IPS-18c (cell line): ENCODE measurements around the gene STX7.
"Not testable (repeated sequence)": the region's sequence is repeated elsewhere in the genome, so short reads cannot be mapped to it uniquely, and the experiment has no call there.

Experiments
- H3K4me3 ChIP-seq: 2 replicates; pipeline ENCODE4 v1.7.0; 2013; ENCODE audit warnings: low read depth, mild to moderate bottlenecking, low read length, moderate library complexity; ENCODE audit not compliant: insufficient read depth
- H3K9me3 ChIP-seq: one replicate; pipeline ENCODE4 v1.6.1; 2013; ENCODE audit warnings: mild to moderate bottlenecking, low read length, moderate library complexity; ENCODE audit not compliant: control insufficient read depth, insufficient read depth

STX7 gene, protein sequence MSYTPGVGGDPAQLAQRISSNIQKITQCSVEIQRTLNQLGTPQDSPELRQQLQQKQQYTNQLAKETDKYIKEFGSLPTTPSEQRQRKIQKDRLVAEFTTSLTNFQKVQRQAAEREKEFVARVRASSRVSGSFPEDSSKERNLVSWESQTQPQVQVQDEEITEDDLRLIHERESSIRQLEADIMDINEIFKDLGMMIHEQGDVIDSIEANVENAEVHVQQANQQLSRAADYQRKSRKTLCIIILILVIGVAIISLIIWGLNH

DNA sequence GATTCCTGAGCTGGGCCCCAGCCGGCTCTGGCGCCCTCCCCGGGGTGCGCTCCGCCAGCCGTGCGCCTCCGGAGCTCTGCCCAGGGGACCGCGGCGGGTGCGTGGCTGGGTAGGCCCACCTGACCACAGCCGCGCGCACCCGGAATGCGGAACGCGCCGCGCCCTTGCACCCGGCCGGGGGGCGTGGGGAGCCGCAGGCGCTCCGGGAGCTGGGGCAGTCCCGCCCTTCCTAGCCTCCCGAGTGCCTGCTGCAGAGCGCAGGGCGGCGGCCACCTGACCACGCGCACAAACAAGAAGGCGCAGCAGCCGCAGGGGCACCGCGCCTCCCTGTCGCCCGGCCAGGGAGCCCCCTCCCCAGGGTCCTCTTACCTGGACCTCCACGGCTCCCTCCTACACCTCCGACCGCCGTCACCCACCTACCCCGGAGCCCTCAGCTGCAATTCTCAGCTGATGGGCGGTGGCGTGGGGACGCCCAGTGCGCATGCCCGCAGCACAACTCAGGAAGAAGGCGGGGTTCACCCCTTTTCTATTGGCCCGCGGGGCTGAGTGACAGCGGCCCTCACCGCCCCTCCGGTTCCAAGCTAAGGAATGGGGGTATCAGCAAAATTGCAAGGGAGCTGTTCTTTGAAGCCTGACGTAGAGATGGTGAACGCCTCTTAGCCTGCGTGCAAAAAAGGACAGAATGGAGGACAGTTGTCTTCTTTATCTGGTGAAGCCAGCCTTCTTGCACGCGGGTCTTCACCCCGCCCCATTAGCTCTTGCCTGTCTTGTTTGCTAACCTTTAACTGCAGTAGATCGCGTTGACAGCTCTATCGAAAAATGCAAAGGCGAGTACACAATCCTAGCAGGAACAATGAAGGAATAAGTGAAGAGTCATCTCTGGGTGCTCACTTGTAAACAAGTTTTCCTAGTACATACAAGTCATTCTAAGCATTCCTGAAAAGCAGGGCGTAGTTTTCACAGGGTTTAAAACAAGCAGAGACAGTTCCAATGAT, at the start of gene STX7:
Gene STX7 (minus strand): TSS at position 479 of the 995 bp plus-strand sequence. CDS start 9,586 bp downstream, outside the sequence.
- H3K4me3 ChIP-seq: peak within 1 kb of the TSS; percentile 91

DNA sequence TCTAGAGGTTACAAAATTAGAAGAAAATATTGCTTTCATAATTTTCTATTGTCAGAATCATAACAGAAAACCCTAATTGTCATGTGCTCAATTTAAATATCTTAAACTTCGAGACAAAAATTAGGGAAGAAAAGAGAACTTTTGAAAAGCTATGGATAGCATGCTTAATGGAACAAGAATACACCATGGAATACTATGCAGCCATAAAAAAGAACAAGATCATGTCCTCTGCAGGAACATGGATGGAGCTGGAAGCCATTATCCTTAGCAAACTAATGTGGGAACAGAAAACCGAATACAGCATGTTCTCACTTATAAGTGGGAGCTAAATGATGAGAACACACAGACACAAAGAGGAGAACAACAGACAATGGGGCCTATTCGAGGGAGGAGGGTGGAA, 47.2 kb upstream of the STX7 start:
- not testable (repeated sequence) for H3K9me3 ChIP-seq, H3K4me3 ChIP-seq

More for the DNA sequence above, at the start of gene STX7:
- no peaks in the 10 kb centered on the region for H3K9me3 ChIP-seq

DNA sequence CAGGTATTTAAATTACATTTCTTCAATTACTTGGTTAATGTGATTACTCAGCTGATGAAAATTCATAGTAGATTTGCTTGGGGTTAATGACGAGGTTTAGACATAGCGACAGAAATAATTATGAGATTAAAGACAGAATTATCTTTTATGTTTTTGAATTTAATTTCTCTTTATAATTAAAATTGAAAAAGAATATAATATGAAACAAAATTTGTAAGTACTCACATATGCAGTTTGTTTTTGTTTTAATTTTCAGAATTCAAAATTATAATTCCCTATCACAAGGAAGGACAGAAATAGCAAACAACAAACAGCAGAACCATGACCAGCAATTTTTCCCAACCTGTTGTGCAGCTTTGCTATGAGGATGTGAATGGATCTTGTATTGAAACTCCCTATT, 39.5 kb upstream of the STX7 start, which contains the start of gene TAAR8:
Gene TAAR8 (plus strand): TSS at position 301 of the 400 bp plus-strand sequence. CDS start 21 bp downstream, at position 322.
- Histone ChIP-seq H3K9me3 (no peaks in the 10 kb centered on the region), H3K4me3 (no peak within 1 kb of the TSS)

DNA sequence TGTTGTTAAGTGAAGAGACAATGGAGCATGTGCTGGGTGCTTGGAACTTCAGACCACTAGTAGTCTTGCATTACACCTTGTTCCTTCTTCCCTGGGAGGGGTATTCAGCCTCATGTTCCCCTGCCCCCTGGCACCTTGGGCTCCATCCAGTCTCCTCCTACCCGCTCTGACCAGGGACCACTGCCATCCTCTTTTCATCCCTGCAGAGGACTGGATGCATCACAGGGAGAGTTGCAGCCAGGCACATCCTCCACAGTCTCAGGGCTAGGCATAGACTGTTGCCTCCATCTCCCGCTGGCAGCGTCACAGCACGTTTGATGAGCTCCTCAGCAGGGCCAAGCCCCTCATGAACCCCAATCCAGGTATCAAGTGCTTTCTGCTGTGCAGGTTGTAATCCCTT, 38.3 kb upstream of the STX7 start:
- H3K9me3 ChIP-seq: no peaks in the 10 kb centered on the region
- no peak overlapping the region for H3K4me3 ChIP-seq

DNA sequence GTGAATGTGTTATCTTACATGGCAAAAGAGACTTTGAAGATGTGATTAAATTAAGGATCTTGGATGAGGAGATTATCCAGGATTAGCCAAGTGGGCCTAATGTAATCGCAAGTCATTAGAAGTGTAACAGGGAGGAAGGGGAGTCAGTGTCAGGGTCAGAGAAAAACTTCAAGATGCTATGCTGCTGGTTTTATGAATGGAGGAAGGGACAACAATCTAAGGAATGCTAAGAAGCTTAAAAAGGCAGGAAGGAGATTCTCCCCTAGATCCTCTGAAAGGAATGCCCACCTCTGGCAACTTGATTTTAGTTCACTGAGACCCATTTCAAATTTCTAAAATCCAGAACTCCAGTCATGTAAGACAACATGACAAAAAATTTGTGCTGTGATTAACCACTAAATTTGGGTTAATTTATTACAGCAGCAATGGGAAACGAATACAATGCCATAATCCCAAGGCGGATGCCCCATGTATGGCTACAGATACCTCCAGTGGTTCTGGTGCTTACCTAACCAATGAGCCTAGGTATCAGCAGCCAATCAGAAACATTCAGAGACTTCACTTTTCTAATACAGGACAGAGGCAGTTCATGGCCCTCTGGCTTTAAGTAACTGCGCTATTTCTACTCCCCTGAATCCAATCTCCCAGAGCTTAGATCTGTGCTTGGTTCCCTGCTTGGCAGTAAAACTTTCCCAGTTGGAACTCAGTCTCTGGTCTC, 36.0 kb upstream of the STX7 start:
- Histone ChIP-seq H3K9me3 (no peaks in the 10 kb centered on the region), H3K4me3 (no peak overlapping the region)

DNA sequence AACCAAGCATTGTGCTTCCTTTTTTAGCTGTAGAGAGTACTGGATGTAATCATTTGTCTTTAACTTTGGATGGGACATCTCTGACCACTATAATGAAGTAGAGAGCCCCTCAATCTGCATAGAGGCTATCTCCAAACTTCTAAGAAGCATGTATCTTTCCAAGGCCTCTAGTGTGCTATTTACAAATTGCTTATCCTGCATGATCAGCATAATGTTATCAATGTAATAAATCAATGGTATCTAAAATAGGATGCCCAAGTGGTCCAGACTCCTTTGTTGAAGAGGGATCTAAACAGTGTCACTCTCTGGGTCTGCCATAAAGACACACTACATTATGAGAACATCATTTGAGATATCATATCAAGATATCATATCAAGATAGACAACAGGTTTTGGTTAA, 31.9 kb upstream of the STX7 start:
- H3K4me3 ChIP-seq: no peak overlapping the region
- no peaks in the 10 kb centered on the region for H3K9me3 ChIP-seq

DNA sequence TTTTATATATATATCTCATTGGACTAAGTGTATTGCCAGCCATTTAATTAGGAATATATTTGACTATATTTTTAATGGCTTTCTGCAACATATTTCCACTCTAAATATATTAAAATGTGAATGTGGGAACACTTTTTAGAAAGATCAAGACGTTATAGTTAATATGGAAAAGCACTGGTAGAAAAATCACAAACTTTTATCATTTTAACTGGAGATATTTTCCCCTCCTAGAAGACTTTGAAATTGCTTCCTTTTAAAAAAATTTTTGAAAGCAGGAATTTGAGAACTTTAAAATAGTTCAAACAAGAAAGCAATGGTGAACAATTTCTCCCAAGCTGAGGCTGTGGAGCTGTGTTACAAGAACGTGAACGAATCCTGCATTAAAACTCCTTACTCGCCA, 25.1 kb upstream of the STX7 start, which contains the start of gene TAAR9:
Gene TAAR9 (plus strand): TSS at position 301 of the 400 bp plus-strand sequence. CDS start 13 bp downstream, at position 314.
- no peaks in the 10 kb centered on the region for H3K9me3 ChIP-seq

DNA sequence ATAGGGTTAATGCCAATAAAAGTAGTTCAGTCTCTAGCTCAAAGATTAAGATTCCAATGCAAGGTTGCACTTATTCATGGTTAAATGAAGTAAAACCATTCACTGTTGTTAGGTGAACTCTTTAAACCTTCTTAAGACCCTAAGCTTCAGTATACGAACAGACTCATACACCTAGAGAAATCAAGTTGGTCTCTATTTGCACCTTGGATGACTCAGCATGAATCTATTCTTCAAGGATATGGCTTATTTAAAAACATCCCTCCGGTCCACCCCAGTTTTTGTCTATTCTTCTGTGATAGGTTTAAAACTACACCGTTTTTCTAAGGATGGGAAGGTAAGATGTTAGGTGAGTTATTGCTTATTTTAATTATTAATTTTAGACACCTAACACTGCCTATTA, 24.2 kb upstream of the STX7 start:
- Histone ChIP-seq H3K9me3 (no peaks in the 10 kb centered on the region), H3K4me3 (no peak overlapping the region)

More for the DNA sequence above, 25.1 kb upstream of the STX7 start, which contains the start of gene TAAR9:
- H3K4me3 ChIP-seq: no peak within 1 kb of the TSS

DNA sequence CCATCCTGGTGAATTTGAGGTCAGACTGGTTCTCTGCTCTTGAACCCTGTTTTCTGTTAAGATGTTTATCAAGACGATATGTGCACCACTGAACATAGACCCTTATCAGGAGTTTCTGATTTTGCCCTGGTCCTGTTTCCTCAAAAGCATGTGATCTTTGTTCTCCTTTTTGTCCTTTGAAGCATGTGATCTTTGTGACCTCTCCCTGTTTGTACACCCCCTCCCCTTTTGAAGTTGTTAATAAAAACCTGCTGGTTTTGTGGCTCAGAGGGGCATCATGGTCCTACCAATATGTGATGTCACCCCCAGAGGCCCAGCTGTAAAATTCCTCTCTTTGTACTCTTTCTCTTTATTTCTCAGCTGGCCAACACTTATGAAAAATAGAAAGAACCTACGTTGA, 21.6 kb upstream of the STX7 start:
- H3K9me3 ChIP-seq, H3K4me3 ChIP-seq: not testable (repeated sequence)

DNA sequence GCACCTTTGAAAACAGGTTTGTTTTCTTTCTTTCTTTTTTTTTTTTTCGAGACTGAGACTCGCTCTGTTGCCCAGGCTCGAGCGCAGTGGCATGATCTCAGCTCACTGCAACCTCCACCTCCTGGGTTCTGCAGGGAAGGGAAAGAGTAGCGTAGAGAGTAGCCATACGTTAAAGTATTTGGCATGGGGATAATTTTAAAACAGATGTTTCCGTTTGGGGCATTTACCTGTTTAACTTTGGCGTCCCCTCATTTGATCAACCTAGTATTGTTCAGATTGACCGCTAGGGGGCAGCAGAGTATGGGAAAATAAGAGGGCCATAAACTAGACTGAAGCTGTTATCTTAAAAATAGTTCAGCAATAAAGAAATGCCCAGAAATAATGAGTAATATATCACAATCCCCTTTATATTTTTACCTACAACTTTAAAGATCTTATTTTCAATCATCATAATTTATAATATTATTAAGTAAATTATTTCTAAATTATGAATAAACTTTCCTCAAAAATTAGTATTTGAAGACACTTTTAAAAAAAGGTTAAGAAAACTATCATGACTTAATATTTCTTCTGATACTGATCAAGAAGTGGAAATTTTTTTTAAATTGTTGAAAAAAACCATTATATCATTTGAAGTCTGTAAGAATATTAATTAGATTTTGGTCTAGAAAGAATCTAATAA, 17.5 kb upstream of the STX7 start:
- Histone ChIP-seq H3K4me3 (no peak overlapping the region), H3K9me3 (no peaks in the 10 kb centered on the region)

DNA sequence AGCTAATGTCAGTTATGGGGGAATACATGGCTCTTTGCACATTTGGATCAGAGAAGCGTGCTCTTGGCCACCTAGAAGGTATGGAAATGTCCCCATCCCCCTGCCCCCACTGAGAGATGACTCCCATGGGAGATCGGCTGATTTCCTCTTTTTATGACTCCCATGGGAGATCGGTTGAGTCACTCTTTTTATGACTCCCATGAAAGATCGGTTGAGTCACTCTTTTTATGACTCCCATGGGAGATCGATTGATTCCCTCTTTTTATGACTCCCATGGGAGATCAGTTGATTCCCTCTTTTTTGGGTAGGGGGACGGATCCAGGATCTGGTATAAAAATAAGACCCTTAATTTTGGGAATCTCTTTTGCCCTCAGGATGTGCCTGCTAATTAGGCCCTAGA, 14.9 kb upstream of the STX7 start:
- Histone ChIP-seq H3K9me3 (no peaks in the 10 kb centered on the region), H3K4me3 (no peak overlapping the region)

DNA sequence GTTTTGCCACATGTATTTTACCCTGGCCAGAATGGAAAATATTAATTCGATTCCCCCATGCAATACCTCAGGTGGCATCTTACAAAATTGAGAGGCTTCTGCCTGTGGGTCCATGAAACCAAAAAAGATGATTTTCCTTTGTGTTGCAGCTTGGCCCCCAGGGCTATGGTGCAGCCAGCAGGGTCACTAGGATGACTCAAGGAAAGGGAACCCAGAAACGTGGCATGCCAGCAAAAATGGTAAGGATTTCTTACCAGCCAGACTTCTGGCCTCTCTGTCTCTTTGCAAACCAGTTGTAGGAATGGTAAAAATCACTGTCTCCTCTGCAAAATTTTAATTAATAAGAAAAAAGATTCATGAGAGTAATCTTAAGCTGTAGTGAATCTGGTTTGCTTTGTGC, 13.5 kb upstream of the STX7 start:
- no peaks in the 10 kb centered on the region for H3K9me3 ChIP-seq
- H3K4me3 ChIP-seq: no peak overlapping the region

DNA sequence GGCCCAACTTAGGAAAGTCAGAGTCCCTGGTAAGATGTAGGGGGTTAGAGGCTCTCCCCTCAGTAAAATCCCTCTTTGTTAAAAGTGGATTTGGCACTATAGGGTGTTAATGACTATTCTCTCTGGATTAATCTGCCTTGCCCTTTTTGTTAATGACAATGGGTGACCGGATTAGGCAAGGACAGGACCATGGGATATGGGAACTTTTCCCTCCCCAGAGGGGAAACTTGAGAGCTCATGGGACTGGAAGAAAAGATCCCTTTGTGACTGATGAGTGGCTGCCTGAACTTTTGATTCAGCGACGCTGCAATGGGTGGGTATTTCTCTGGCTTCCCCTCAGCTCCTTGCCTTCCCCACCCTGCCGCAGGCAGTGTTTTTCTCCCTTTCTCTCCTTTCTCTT, 12.9 kb upstream of the STX7 start:
- Histone ChIP-seq H3K4me3 (no peak overlapping the region), H3K9me3 (no peaks in the 10 kb centered on the region)

DNA sequence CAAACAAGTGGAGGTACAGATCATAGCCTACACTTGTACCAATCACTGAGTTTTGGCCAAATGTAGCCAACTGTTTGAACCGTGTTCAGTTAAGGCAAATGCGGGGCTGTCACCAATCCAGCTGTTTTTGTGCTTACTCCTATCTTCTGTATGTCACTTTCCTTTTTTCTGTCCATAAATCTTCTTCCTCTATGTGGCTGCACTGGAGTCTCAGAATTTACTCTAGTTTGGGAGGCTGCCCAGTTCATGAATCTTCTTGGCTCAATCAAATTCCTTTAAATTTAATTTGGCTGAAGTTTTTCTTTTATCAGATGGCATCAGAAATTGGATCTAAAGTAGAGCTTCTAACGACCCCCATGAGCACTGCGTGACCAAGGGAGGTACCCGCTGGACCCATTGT, 11.7 kb upstream of the STX7 start:
- H3K9me3 ChIP-seq: no peaks in the 10 kb centered on the region
- H3K4me3 ChIP-seq: no peak overlapping the region

DNA sequence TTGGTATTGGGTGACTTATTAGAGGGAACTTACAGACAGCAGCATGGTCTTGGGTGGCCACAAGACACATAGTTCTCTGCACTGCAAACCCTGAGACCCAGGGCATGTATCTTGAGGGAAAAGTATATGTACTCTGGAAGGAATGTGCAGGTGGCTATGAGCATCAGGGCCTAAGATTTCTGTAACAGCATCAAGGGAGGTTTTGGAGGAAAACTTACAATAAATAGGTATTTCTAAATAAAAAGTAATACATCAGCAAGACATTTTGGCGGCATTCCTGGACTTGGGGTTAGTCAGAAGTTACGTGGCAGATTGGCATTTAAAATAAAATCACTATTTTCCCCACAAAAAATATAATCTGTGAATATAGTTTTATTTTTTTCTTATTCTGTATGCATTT, 8.0 kb upstream of the STX7 start:
- Histone ChIP-seq H3K4me3 (no peak overlapping the region), H3K9me3 (no peaks in the 10 kb centered on the region)

DNA sequence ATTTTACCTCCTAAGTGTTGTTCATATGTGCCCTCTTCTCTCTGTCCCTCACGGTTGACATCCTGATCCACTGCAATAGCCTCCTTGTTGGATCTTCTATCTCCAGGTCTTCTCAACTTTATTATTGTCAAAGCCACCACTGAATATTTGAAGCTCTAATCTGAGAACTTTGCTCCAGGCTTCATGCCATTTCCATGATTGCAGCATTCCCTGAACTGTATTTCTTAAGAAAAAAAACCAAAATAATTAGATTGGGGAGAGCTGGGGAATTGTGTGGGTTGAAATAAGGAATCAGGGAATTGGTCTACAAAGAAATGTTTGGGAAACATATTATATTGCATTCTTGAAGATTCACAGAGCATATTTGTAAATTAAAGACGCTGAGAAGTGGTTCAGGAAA, 2.5 kb upstream of the STX7 start:
- no peaks in the 10 kb centered on the region for H3K9me3 ChIP-seq
- H3K4me3 ChIP-seq: no peak overlapping the region
